IMR-90 (cell line): ENCODE results near the gene IQCF2. TPM values are rescaled to one million over a fixed set of nuclear protein-coding genes. Genes with fewer than 3 reads are reported as not detected.

Source experiments
- ATAC-seq: fragments of 200-7000 bp; cut with Tn5 transposase; 2 replicates; pipeline ENCODE4 v1.9.1; 2020; ENCODE audit warnings: low read depth, mild to moderate bottlenecking, moderate library complexity
- BruUV-seq: library from RNA; stranded (reverse); fragments of 400-500 nt; replicated peaks from 2 replicates; lab custom pipeline; 2021; lab: Mats Ljungman, UMichigan
- CTCF ChIA-PET: fragments of 300-600 bp; formaldehyde crosslinking; extraction: SDS; loops from one replicate; lab custom pipeline; 2021; ENCODE audit warnings: antibody characterized with exemption; lab: Yijun Ruan, JAX
- POLR2A ChIA-PET: fragments of 300-600 bp; sonication (Branson Sonifier 250); formaldehyde crosslinking; loops from one replicate; lab custom pipeline; 2022; ENCODE audit warnings: antibody characterized with exemption; ENCODE audit not compliant: unreplicated experiment; lab: Charles Lee
- DNase-seq: peaks from one replicate; pipeline ENCODE4 v3.0.0; 2013
- H2AFZ ChIP-seq: replicated peaks from 2 replicates; pipeline ENCODE3; 2013; ENCODE audit warnings: low read length, mild to moderate bottlenecking; ENCODE audit not compliant: poor library complexity
- H2AK5ac ChIP-seq: 2 replicates; pipeline ENCODE4 v1.6.1; 2013; ENCODE audit warnings: low read depth, low read length, inconsistent platforms
- H2AK9ac ChIP-seq: replicated peaks from 2 replicates; pipeline ENCODE3; 2013; ENCODE audit warnings: mild to moderate bottlenecking, low read depth, low read length, moderate library complexity; ENCODE audit not compliant: poor library complexity
- H2BK120ac ChIP-seq: 2 replicates; pipeline ENCODE4 v1.6.1; 2013; ENCODE audit warnings: low read depth, low read length, inconsistent platforms
- H2BK15ac ChIP-seq: 3 replicates; pipeline ENCODE4 v1.6.1; 2013; ENCODE audit warnings: low read depth, low read length, inconsistent platforms
- H2BK20ac ChIP-seq: 2 replicates; pipeline ENCODE4 v1.6.1; 2013; ENCODE audit warnings: low read depth, mild to moderate bottlenecking, inconsistent platforms, low read length, moderate library complexity
- H2BK5ac ChIP-seq: 2 replicates; pipeline ENCODE4 v1.6.1; 2013; ENCODE audit warnings: mild to moderate bottlenecking, low read depth, low read length, inconsistent platforms; ENCODE audit not compliant: poor library complexity, severe bottlenecking
- H3K14ac ChIP-seq: replicated peaks from 2 replicates; pipeline ENCODE4 v1.6.1; 2013; ENCODE audit warnings: low read depth, low read length, inconsistent platforms
- H3K18ac ChIP-seq: 2 replicates; pipeline ENCODE4 v1.6.1; 2013; ENCODE audit warnings: low read depth, low read length, control low read depth
- H3K23ac ChIP-seq: 2 replicates; pipeline ENCODE4 v1.6.1; 2013; ENCODE audit warnings: low read depth, low read length, inconsistent platforms
- H3K27ac ChIP-seq: 2 replicates; pipeline ENCODE4 v1.5.1; 2013; ENCODE audit warnings: mild to moderate bottlenecking, control low read depth, low read length; ENCODE audit not compliant: insufficient read depth
- H3K27me3 ChIP-seq: 2 replicates; pipeline ENCODE4 v1.6.1; 2013; ENCODE audit warnings: low read length; ENCODE audit not compliant: control insufficient read depth, insufficient read depth
- H3K36me3 ChIP-seq: 2 replicates; pipeline ENCODE4 v1.6.1; 2013; ENCODE audit warnings: low read length, mixed read lengths; ENCODE audit not compliant: control insufficient read depth, insufficient read depth
- H3K4ac ChIP-seq: 2 replicates; pipeline ENCODE4 v1.6.1; 2013; ENCODE audit warnings: low read depth, low read length, inconsistent platforms
- H3K4me1 ChIP-seq: 2 replicates; pipeline ENCODE4 v1.6.1; 2013; ENCODE audit warnings: low read length, mixed read lengths; ENCODE audit not compliant: control insufficient read depth, insufficient read depth
- H3K4me2 ChIP-seq: 2 replicates; pipeline ENCODE4 v1.6.1; 2013; ENCODE audit warnings: low read depth, mild to moderate bottlenecking, control low read depth, low read length, moderate library complexity
- H3K4me3 ChIP-seq: 2 replicates; pipeline ENCODE4 v1.5.1; 2013; ENCODE audit warnings: low read depth, mild to moderate bottlenecking, control low read depth, low read length, moderate library complexity; ENCODE audit not compliant: insufficient read depth
- H3K56ac ChIP-seq: 2 replicates; pipeline ENCODE4 v1.6.1; 2013; ENCODE audit warnings: low read length, inconsistent platforms; ENCODE audit not compliant: insufficient read depth; ENCODE audit errors: extremely low read depth
- H3K79me1 ChIP-seq, 2 experiments: 2 replicates each; pipeline ENCODE4 v1.6.1; 2013; ENCODE audit warnings: low read length in 2 of 2, inconsistent platforms in 1 of 2, low read depth in 1 of 2
- H3K9ac ChIP-seq: 2 replicates; pipeline ENCODE4 v1.6.1; 2013; ENCODE audit warnings: low read depth, low read length, control low read depth
- H3K9me1 ChIP-seq: 2 replicates; pipeline ENCODE4 v1.6.1; 2013; ENCODE audit warnings: low read length, inconsistent platforms; ENCODE audit not compliant: insufficient read depth
- H3K9me3 ChIP-seq: 2 replicates; pipeline ENCODE4 v1.6.1; 2013; ENCODE audit warnings: low read length; ENCODE audit not compliant: control insufficient read depth, insufficient read depth
- H4K20me1 ChIP-seq: 2 replicates; pipeline ENCODE4 v1.6.1; 2013; ENCODE audit warnings: low read length, inconsistent platforms; ENCODE audit not compliant: insufficient read depth
- H4K5ac ChIP-seq: 2 replicates; pipeline ENCODE4 v1.6.1; 2013; ENCODE audit warnings: mild to moderate bottlenecking, low read depth, low read length, control low read depth
- H4K8ac ChIP-seq, 2 experiments: 2 replicates each; pipeline ENCODE4 v1.6.1; 2013; ENCODE audit warnings: low read depth in 2 of 2, low read length in 2 of 2, control low read depth in 1 of 2, inconsistent platforms in 1 of 2
- H4K91ac ChIP-seq: 2 replicates; pipeline ENCODE4 v1.6.1; 2013; ENCODE audit warnings: low read depth, low read length, inconsistent platforms; ENCODE audit not compliant: insufficient read depth
- CEBPB ChIP-seq: IDR thresholded peaks from 2 replicates; pipeline ENCODE4 v1.6.1; 2012; ENCODE audit warnings: low read depth, low read length, improper control_type of control experiment
- CHD1 ChIP-seq: IDR thresholded peaks from 2 replicates; pipeline ENCODE4 v1.6.1; 2012; ENCODE audit warnings: low read depth, low read length, improper control_type of control experiment
- CTCF ChIP-seq: conservative IDR thresholded peaks from 2 replicates; pipeline ENCODE4 v1.5.1; 2012; ENCODE audit warnings: mild to moderate bottlenecking, low read depth, low read length, improper control_type of control experiment
- ELK1 ChIP-seq: fragments of 150-350 bp; IDR thresholded peaks from 2 replicates; pipeline ENCODE4 v1.6.1; 2016; ENCODE audit warnings: low read depth, mild to moderate bottlenecking, low read length, moderate library complexity, borderline replicate concordance
- MAFK ChIP-seq: IDR thresholded peaks from 2 replicates; pipeline ENCODE4 v1.6.1; 2012; ENCODE audit warnings: low read depth, low read length, improper control_type of control experiment
- MAZ ChIP-seq: IDR thresholded peaks from 2 replicates; pipeline ENCODE4 v1.6.1; 2012; ENCODE audit warnings: low read depth, mild to moderate bottlenecking, low read length, improper control_type of control experiment, moderate library complexity, borderline replicate concordance
- MXI1 ChIP-seq: IDR thresholded peaks from 2 replicates; pipeline ENCODE4 v1.6.1; 2012; ENCODE audit warnings: low read depth, mild to moderate bottlenecking, low read length, moderate library complexity, borderline replicate concordance
- NFE2L2 ChIP-seq: fragments of 150-350 bp; IDR thresholded peaks from 2 replicates; pipeline ENCODE4 v1.6.1; 2016; ENCODE audit warnings: low read depth, mild to moderate bottlenecking, low read length
- POLR2A ChIP-seq: IDR thresholded peaks from 2 replicates; pipeline ENCODE4 v1.6.1; 2012; ENCODE audit warnings: mild to moderate bottlenecking, low read depth, low read length
- RAD21 ChIP-seq: IDR thresholded peaks from 2 replicates; pipeline ENCODE4 v1.6.1; 2012; ENCODE audit warnings: low read length, improper control_type of control experiment
- RCOR1 ChIP-seq: IDR thresholded peaks from 2 replicates; pipeline ENCODE4 v1.6.1; 2012; ENCODE audit warnings: mild to moderate bottlenecking, low read length, improper control_type of control experiment; ENCODE audit not compliant: insufficient replicate concordance
- SMC3 ChIP-seq: fragments of 150-350 bp; IDR thresholded peaks from 2 replicates; pipeline ENCODE4 v1.6.1; 2016; ENCODE audit warnings: low read depth, mild to moderate bottlenecking, antibody characterized with exemption, low read length, moderate library complexity
- USF2 ChIP-seq: fragments of 150-350 bp; IDR thresholded peaks from 2 replicates; pipeline ENCODE4 v1.6.1; 2017; ENCODE audit warnings: mild to moderate bottlenecking, antibody characterized with exemption, low read length, low read depth
- WGBS, 2 experiments: methylation state at CpG; one replicate each; pipeline versions ENCODE4 v1.1.5 to v1.1.7; 2013; ENCODE audit warnings: missing lambda C conversion rate in 2 of 2; ENCODE audit not compliant: insufficient read length in 1 of 2; ENCODE audit errors: extremely low coverage in 2 of 2; 5-methylcytosine and 5-hydroxymethylcytosine counted together
- dilution Hi-C: fragments of 300-500 bp; cut with HindIII; formaldehyde crosslinking; loops from one replicate; pipeline ENCODE4 v1.14.3; 2018; ENCODE audit warnings: low sequenced_read_pairs; ENCODE audit not compliant: unreplicated experiment
- in situ Hi-C: fragments of 300-500 bp; cut with MboI; formaldehyde crosslinking; loops from 3 replicates; pipeline ENCODE4 v1.14.3; 2019; ENCODE audit warnings: low sequenced_read_pairs, inconsistent platforms, mixed read lengths
- intact Hi-C: fragments of 100-400 bp; cut with micrococcal nuclease; formaldehyde crosslinking; loops from 2 replicates; pipeline ENCODE4 v1.10.0; 2022
- polyA plus RNA-seq, 3 experiments: library from polyadenylated mRNA; depleted of rRNA; stranded (reverse); fragments of >200 nt; gene quantifications; 2 replicates each; pipeline ENCODE4 v1.2.3, GENCODE V29; 2012; ENCODE audit warnings: low replicate concordance in 1 of 3
- total RNA-seq: library from RNA; depleted of rRNA; stranded (reverse); fragments of >200 nt; gene quantifications from 2 replicates; pipeline ENCODE4 v1.2.3, GENCODE V29; 2012

The IQCF2 gene
- total and polyA plus RNA-seq, 2 of the 4 experiments (the other 2 are of a cell fraction) = not detected

- in situ Hi-C loops = no loop called here
- intact Hi-C loops = no loop called here
Measured at GRCh38 chr3:51873253-51873766, 11.9 kb downstream of the IQCF2 start.

More at GRCh38 chr3:51873253-51873766, 11.9 kb downstream of the IQCF2 start:
- Histone ChIP-seq H3K4ac (no peak overlapping the region), H3K4me3 (no peak overlapping the region), H4K91ac (no peak overlapping the region), H3K27ac (no peak overlapping the region), H2AK9ac (no peak overlapping the region), H3K79me1 (no peaks in the 10 kb centered on the region), H3K56ac (no peak overlapping the region), H3K4me2 (no peak overlapping the region), H3K9ac (no peak overlapping the region), H3K9me3 (no peaks in the 10 kb centered on the region), H4K5ac (no peak overlapping the region), H4K8ac (no peak overlapping the region), H2AK5ac (no peak overlapping the region), H2BK15ac (no peak overlapping the region), H3K4me1 (no peaks in the 10 kb centered on the region), H3K14ac (no peak overlapping the region), H3K36me3 (no peaks in the 10 kb centered on the region), H2BK120ac (no peak overlapping the region), H4K20me1 (no peaks in the 10 kb centered on the region), H3K27me3 (peaks cover 1% of the 10 kb centered on the region; the same call in 1 of the 2 replicates), H3K9me1 (no peaks in the 10 kb centered on the region), H3K23ac (no peak overlapping the region), H2BK20ac (no peak overlapping the region), H3K18ac (no peak overlapping the region), H2AFZ (no peak overlapping the region), H2BK5ac (no peak overlapping the region)
- CTCF ChIA-PET = no interaction called here
- ATAC-seq = no peak
- WGBS, 2 experiments = 50% methylated on average over 1 of the region's 1 CpG; no CpG with 5 or more reads in 1 of the 2 experiments
- POLR2A ChIA-PET = no interaction called here
- no peak for TF ChIP-seq USF2
- TF ChIP-seq MAFK = no peak
- TF ChIP-seq CEBPB = no peak
- TF ChIP-seq CHD1 = no peak
- TF ChIP-seq ELK1 = no peak
- TF ChIP-seq CTCF = no peak
- no peak for TF ChIP-seq RCOR1
- no peak for TF ChIP-seq RAD21
- no peak for TF ChIP-seq NFE2L2
- TF ChIP-seq MAZ = no peak
- TF ChIP-seq POLR2A = no peak
- TF ChIP-seq MXI1 = no peak
- no peak for TF ChIP-seq SMC3
- DNase-seq = no peak
- BruUV-seq = no TSS peak
- dilution Hi-C loops = no loop called here
